HEK293T (cell line): ENCODE measurements around the gene GTF2B.
"Not testable (repeated sequence)": the region's sequence is repeated elsewhere in the genome, so short reads cannot be mapped to it uniquely, and the experiment has no call there.

Experiments
- CTCF ChIA-PET: fragments of 350-600 bp; formaldehyde crosslinking; extraction: SDS; loops from one replicate; lab custom pipeline; 2021; ENCODE audit warnings: antibody characterized with exemption, inconsistent platforms; lab: Yijun Ruan, JAX
- POLR2A ChIA-PET: fragments of 350-600 bp; formaldehyde crosslinking; extraction: SDS; loops from one replicate; lab custom pipeline; 2020; ENCODE audit warnings: antibody characterized with exemption, inconsistent platforms; lab: Yijun Ruan, JAX
- DNase-seq: peaks from one replicate; pipeline ENCODE4 v3.0.0; 2012; ENCODE audit warnings: mixed read lengths; ENCODE audit errors: extremely low spot score
- ARNT ChIP-seq: fragments of 450-650 bp; IDR thresholded peaks from 2 replicates; pipeline ENCODE4 v1.6.1; 2017; ENCODE audit warnings: mild to moderate bottlenecking
- BHLHE40 ChIP-seq: fragments of 450-650 bp; IDR thresholded peaks from 2 replicates; pipeline ENCODE4 v1.6.1; 2016; ENCODE audit warnings: mild to moderate bottlenecking, moderate library complexity, borderline replicate concordance
- CTBP1 ChIP-seq: fragments of 450-650 bp; IDR thresholded peaks from 2 replicates; pipeline ENCODE4 v1.6.1; 2016; ENCODE audit warnings: borderline replicate concordance
- ELF4 ChIP-seq: fragments of 450-650 bp; IDR thresholded peaks from 2 replicates; pipeline ENCODE4 v1.6.1; 2017; ENCODE audit warnings: antibody characterized with exemption
- FOXA1 ChIP-seq: fragments of 450-650 bp; IDR thresholded peaks from 2 replicates; pipeline ENCODE4 v1.6.1; 2016; ENCODE audit warnings: mild to moderate bottlenecking
- FOXK2 ChIP-seq: fragments of 450-650 bp; IDR thresholded peaks from 2 replicates; pipeline ENCODE4 v1.6.1; 2016; ENCODE audit warnings: mild to moderate bottlenecking
- FOXM1 ChIP-seq: fragments of 450-650 bp; IDR thresholded peaks from 2 replicates; pipeline ENCODE4 v1.6.1; 2017; ENCODE audit warnings: mild to moderate bottlenecking, borderline replicate concordance
- HDGF ChIP-seq: fragments of 450-650 bp; IDR thresholded peaks from 2 replicates; pipeline ENCODE4 v1.6.1; 2017; ENCODE audit warnings: antibody characterized with exemption, borderline replicate concordance
- L3MBTL2 ChIP-seq: fragments of 450-650 bp; conservative IDR thresholded peaks from 2 replicates; pipeline ENCODE4 v1.6.1; 2016; ENCODE audit warnings: mild to moderate bottlenecking
- LEF1 ChIP-seq: fragments of 450-650 bp; IDR thresholded peaks from 2 replicates; pipeline ENCODE4 v1.6.1; 2017; ENCODE audit warnings: mild to moderate bottlenecking, borderline replicate concordance
- NFRKB ChIP-seq: fragments of 450-650 bp; IDR thresholded peaks from 2 replicates; pipeline ENCODE4 v1.6.1; 2016; ENCODE audit warnings: mild to moderate bottlenecking, moderate library complexity
- PKNOX1 ChIP-seq: fragments of 450-650 bp; IDR thresholded peaks from 2 replicates; pipeline ENCODE4 v1.6.1; 2016
- SP1 ChIP-seq: fragments of 450-650 bp; IDR thresholded peaks from 2 replicates; pipeline ENCODE4 v1.6.1; 2017
- SUZ12 ChIP-seq: fragments of 450-650 bp; IDR thresholded peaks from 2 replicates; pipeline ENCODE4 v1.6.1; 2016; ENCODE audit warnings: mild to moderate bottlenecking
- TARDBP ChIP-seq: fragments of 450-650 bp; IDR thresholded peaks from 2 replicates; pipeline ENCODE4 v1.6.1; 2016
- ZNF384 ChIP-seq: fragments of 450-650 bp; IDR thresholded peaks from 2 replicates; pipeline ENCODE4 v1.6.1; 2016

Gene GTF2B

GRCh38 chr1:88851303-88852063, 39.9 kb downstream of the GTF2B start:
- TF ChIP-seq ELF4 (no peak), SUZ12 (no peak), FOXA1 (no peak), ARNT (no peak), PKNOX1 (no peak), FOXK2 (no peak), LEF1 (no peak), BHLHE40 (no peak), L3MBTL2 (no peak), SP1 (no peak), CTBP1 (no peak), TARDBP (no peak), HDGF (no peak), FOXM1 (no peak), ZNF384 (no peak), NFRKB (no peak)
- ChIA-PET POLR2A (no interaction called here), CTCF (no interaction called here)
- DNase-seq, result no peak

GRCh38 chr1:88847643-88848042, 43.7 kb downstream of the GTF2B start:
- ChIA-PET POLR2A (no interaction called here), CTCF (no interaction called here)
- no peak for TF ChIP-seq TARDBP
- no peak for TF ChIP-seq FOXK2
- TF ChIP-seq ZNF384, result no peak
- TF ChIP-seq ARNT, result no peak
- TF ChIP-seq FOXA1, result no peak
- TF ChIP-seq SUZ12, result no peak
- TF ChIP-seq FOXM1, result no peak
- TF ChIP-seq LEF1, result no peak
- no peak for TF ChIP-seq NFRKB
- TF ChIP-seq CTBP1, result no peak
- TF ChIP-seq HDGF, result no peak
- TF ChIP-seq SP1, result no peak
- peak; percentile 9 for DNase-seq

GRCh38 chr1:88825721-88826120, 65.6 kb downstream of the GTF2B start:
- CTCF ChIA-PET, result no interaction called here
- POLR2A ChIA-PET, result no interaction called here

GRCh38 chr1:88819642-88820041, 71.7 kb downstream of the GTF2B start:
- CTCF ChIA-PET, POLR2A ChIA-PET, DNase-seq: not testable (repeated sequence)

More at GRCh38 chr1:88825721-88826120, 65.6 kb downstream of the GTF2B start:
- TF ChIP-seq NFRKB (no peak), FOXM1 (no peak), ZNF384 (no peak), LEF1 (no peak), ARNT (no peak), CTBP1 (no peak), FOXK2 (no peak), SP1 (no peak), BHLHE40 (no peak), FOXA1 (no peak), TARDBP (no peak), SUZ12 (no peak)
- DNase-seq, result no peak

- ChIA-PET POLR2A (no interaction called here), CTCF (no interaction called here)
- TF ChIP-seq LEF1 (no peak), ZNF384 (no peak), SUZ12 (no peak), PKNOX1 (no peak), NFRKB (no peak), FOXA1 (no peak), L3MBTL2 (no peak), HDGF (no peak), BHLHE40 (no peak)
- DNase-seq, result no peak
Measured at GRCh38 chr1:88813471-88813870, 77.9 kb downstream of the GTF2B start.

- DNase-seq, result no peak
Measured at GRCh38 chr1:88812366-88812765, 79.0 kb downstream of the GTF2B start.

More at GRCh38 chr1:88812366-88812765, 79.0 kb downstream of the GTF2B start:
- ChIA-PET POLR2A (no interaction called here), CTCF (no interaction called here)
- no peak for TF ChIP-seq NFRKB
- no peak for TF ChIP-seq SP1
- no peak for TF ChIP-seq FOXK2
- no peak for TF ChIP-seq PKNOX1
- TF ChIP-seq TARDBP, result no peak
- no peak for TF ChIP-seq HDGF
- no peak for TF ChIP-seq CTBP1
- TF ChIP-seq FOXM1, result no peak
